ENCODE results near the gene SPPL3.

DNA sequence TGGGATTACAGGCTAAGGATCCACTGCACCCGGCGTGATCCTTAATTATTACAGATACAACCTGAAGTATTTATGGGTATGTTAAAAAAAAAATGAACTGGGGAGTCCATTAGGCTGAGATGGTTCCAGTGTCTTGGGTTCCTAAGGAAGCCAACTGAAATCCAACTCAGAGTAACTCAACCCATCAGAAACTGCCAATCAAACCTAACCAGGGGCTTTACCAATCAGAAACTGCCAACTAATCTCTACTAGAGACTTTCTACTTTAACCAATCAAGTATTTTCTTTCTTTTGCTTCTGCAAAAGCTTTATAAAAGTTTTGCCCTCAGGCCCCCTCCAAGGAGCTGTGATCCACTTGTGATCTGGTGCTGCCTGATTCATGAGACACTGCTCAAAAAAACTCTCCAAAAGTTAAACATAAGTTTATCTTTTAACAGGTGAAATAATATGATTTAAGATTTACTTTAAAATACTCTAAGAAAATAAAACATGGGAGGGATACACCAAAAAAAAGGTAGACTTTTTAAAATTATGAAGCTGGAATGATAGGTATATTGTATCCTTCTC is 90.5 kb downstream of the SPPL3 start:
- TF ChIP-seq, protein P1, sequence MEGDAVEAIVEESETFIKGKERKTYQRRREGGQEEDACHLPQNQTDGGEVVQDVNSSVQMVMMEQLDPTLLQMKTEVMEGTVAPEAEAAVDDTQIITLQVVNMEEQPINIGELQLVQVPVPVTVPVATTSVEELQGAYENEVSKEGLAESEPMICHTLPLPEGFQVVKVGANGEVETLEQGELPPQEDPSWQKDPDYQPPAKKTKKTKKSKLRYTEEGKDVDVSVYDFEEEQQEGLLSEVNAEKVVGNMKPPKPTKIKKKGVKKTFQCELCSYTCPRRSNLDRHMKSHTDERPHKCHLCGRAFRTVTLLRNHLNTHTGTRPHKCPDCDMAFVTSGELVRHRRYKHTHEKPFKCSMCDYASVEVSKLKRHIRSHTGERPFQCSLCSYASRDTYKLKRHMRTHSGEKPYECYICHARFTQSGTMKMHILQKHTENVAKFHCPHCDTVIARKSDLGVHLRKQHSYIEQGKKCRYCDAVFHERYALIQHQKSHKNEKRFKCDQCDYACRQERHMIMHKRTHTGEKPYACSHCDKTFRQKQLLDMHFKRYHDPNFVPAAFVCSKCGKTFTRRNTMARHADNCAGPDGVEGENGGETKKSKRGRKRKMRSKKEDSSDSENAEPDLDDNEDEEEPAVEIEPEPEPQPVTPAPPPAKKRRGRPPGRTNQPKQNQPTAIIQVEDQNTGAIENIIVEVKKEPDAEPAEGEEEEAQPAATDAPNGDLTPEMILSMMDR (IDR thresholded peaks at IDR 0.05), result no peak
- TF ChIP-seq, protein P2, sequence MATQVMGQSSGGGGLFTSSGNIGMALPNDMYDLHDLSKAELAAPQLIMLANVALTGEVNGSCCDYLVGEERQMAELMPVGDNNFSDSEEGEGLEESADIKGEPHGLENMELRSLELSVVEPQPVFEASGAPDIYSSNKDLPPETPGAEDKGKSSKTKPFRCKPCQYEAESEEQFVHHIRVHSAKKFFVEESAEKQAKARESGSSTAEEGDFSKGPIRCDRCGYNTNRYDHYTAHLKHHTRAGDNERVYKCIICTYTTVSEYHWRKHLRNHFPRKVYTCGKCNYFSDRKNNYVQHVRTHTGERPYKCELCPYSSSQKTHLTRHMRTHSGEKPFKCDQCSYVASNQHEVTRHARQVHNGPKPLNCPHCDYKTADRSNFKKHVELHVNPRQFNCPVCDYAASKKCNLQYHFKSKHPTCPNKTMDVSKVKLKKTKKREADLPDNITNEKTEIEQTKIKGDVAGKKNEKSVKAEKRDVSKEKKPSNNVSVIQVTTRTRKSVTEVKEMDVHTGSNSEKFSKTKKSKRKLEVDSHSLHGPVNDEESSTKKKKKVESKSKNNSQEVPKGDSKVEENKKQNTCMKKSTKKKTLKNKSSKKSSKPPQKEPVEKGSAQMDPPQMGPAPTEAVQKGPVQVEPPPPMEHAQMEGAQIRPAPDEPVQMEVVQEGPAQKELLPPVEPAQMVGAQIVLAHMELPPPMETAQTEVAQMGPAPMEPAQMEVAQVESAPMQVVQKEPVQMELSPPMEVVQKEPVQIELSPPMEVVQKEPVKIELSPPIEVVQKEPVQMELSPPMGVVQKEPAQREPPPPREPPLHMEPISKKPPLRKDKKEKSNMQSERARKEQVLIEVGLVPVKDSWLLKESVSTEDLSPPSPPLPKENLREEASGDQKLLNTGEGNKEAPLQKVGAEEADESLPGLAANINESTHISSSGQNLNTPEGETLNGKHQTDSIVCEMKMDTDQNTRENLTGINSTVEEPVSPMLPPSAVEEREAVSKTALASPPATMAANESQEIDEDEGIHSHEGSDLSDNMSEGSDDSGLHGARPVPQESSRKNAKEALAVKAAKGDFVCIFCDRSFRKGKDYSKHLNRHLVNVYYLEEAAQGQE (IDR thresholded peaks at IDR 0.05; ENCODE audit: insufficient read depth in 1 of 2, low read depth in 2 of 2, low read length in 1 of 2), result no peak
- TF ChIP-seq POLR2AphosphoS5 (IDR thresholded peaks at IDR 0.05; ENCODE audit: low read depth, low read length) (no peak), TCF7L2 (IDR thresholded peaks at IDR 0.05; ENCODE audit: low read depth, low read length) (no peak), SIN3A (IDR thresholded peaks at IDR 0.05; ENCODE audit: borderline replicate concordance, insufficient read depth, low read depth, low read length) (no peak)
